SU-DHL-6 (cell line): ENCODE measurements around the gene SAMD14.

Experiments used
- CTCF ChIP-seq: fragments of 200-600 bp; sonication (generic); IDR thresholded peaks from one replicate; pipeline ENCODE4 v1.5.1; 2017; ENCODE audit warnings: antibody characterized with exemption, mild to moderate bottlenecking, low read length, moderate library complexity; ENCODE audit not compliant: insufficient read depth, poor library complexity, severe bottlenecking
- EZH2phosphoT487 ChIP-seq: fragments of 200-600 bp; sonication (generic), shearing (Covaris generic); conservative IDR thresholded peaks from 2 replicates; pipeline ENCODE4 v1.6.1; 2018; ENCODE audit warnings: mild to moderate bottlenecking, antibody characterized with exemption, low read length, moderate library complexity, mixed read lengths

GRCh38 chr17:50105811-50106210, 24.1 kb downstream of the SAMD14 start:
- TF ChIP-seq CTCF = no peak
- no peak for TF ChIP-seq EZH2phosphoT487
